IPS-18c (cell line): ENCODE data around the gene HNRNPU.
A peak's percentile ranks its signal among the peaks of the same experiment; 100 is the strongest.

ENCODE experiments used
- H3K4me3 ChIP-seq: 2 replicates; pipeline ENCODE4 v1.7.0; 2013; ENCODE audit warnings: low read depth, mild to moderate bottlenecking, low read length, moderate library complexity; ENCODE audit not compliant: insufficient read depth
- H3K9me3 ChIP-seq: one replicate; pipeline ENCODE4 v1.6.1; 2013; ENCODE audit warnings: mild to moderate bottlenecking, low read length, moderate library complexity; ENCODE audit not compliant: control insufficient read depth, insufficient read depth

The HNRNPU gene

DNA sequence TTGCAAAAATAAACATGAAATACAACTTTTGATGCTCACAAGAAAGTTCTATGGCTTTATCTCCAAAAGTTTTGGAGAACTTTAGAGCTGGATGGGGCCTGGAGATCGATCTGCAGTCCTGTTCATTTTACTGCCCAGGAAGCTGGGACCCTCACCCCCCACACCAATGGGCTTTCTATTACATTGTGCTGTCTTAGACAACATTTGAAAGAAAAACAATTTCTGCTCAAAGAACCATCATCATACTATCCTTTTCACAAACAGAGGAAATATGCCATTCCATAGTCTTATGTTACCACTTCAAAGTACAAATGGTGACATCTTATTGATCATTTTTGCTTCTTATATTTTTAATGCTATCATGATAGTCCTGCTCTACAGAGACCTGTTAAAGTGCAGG lies 2.0 kb upstream of the HNRNPU start:
- no peaks in the 10 kb centered on the region for H3K9me3 ChIP-seq

GRCh38 chr1:244865820-244866219 lies 1.5 kb upstream of the HNRNPU start:
- H3K9me3 ChIP-seq, result no peaks in the 10 kb centered on the region
- no peak overlapping the region for H3K4me3 ChIP-seq

More for the DNA sequence above, 2.0 kb upstream of the HNRNPU start:
- no peak overlapping the region for H3K4me3 ChIP-seq

- Histone ChIP-seq H3K4me3 (peak overlapping the region; percentile 94), H3K9me3 (no peaks in the 10 kb centered on the region)
Observed at GRCh38 chr1:244865028-244865371, 657 bp upstream of the HNRNPU start.

DNA sequence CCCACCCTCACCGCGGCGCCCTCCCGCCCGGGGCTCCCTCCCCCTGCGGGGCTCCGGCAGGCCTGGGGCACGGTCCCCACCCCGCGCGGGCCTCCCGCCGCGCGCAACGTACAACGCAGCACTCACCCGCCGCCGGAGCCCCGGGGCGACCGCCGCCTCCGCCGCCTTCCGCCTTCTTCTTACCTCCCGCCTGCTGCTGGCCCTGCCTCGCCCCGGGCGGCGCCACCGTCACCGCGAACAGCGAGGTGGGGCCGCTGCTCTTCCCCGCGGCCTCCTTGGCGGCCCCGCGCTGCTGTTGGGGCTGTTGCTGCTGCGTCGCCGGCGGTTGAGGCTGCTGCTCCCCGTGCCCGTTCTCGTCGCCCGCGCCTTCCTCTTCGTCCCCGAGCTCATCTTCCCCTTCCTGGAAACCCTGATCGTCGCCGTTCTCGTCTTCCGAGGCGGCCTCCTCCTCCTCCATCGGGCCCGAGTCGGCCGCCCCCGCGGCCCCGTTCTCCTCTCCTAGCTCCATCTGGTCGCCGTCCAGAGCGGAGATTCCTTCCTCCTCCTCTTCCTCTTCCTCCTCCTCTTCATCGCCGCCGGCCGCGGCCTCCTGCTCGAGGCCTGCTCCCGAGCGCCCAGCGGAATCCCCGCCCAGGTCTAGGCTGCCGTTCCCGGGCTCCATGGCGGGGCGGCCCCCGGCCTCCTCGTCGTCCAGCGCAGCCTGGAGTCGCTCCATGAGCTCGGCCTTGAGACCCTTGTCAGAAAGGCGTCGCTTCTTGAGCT lies 671 bp downstream of the HNRNPU start:
- H3K4me3 ChIP-seq, result peak overlapping the region; percentile 94
- H3K9me3 ChIP-seq, result no peaks in the 10 kb centered on the region

- H3K9me3 ChIP-seq, result no peaks in the 10 kb centered on the region
- peak overlapping the region; percentile 94 for H3K4me3 ChIP-seq
Observed at GRCh38 chr1:244862699-244863490, 1.4 kb downstream of the HNRNPU start.

DNA sequence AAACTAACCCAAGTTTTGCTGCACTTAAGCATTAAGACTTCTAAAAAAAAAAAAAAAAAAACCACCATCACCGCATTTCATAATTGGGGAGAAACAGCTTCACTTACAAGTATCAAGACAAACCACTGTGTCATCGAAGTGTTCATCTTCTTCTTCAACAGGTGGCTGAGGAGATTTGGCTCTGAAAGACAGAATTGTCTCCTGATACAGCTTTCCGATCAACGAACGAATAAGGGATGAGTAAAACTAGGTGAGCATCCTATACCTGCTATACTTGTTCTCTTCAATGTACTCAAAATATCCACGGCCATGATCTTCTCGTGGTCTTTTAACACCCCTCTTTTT lies 2.0 kb downstream of the HNRNPU start:
- Histone ChIP-seq H3K9me3 (no peaks in the 10 kb centered on the region), H3K4me3 (peak overlapping the region; percentile 67)

DNA sequence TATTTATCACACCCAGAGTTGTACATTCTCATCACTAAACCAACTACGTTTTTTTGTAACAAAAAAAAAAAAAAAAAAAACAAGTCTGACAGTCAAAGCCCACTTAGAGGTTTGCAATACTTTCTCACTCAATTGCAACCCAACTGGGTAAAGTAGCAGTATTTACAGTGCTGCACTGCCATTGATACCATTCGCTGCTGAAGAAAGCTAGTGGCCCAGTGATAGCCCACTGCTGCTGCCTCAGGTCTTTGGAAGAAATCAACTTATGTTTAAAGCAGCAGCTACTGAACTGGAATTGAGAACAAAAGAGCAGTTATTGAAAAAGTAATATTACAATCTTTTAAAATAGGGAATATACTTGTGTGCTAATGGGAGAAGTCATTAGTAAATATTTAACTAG lies 2.7 kb downstream of the HNRNPU start:
- peak overlapping the region; percentile 67; the same call in 1 of the 2 replicates for H3K4me3 ChIP-seq
- no peaks in the 10 kb centered on the region for H3K9me3 ChIP-seq

DNA sequence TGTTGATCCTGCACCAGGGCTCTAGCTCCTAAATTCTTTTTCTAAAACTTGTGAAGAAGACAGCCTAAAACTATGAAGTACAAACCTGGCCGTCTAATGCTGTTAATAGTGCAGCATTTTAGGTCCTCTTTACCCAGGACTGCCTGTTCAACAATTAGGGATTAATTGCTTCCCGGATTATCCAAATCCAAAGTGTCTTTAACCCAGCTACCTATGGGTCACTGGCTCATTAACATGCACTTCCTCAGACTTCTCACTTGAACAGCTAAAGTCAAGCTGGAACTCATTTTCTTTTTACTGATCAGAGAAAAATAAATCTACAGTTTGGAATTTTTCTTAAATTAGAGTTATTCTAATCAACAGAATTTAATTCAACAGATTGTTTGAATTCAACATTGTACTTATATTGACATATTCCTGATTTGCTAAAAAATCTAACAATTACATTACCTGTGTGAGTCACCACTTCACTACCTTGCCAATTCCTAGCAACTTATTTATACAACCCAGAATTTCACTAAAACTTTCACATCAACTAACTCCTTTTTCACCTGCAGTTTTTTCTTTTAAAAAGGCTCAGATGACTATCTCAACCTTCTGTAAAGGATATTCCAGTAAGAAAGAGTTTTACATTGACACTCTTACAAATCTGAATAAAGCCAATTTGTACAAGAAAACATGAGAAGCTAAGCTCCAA lies 3.3 kb downstream of the HNRNPU start:
- Histone ChIP-seq H3K4me3 (peak overlapping the region; percentile 67; the same call in 1 of the 2 replicates), H3K9me3 (no peaks in the 10 kb centered on the region)

- H3K4me3 ChIP-seq, result peak overlapping the region; percentile 16; the same call in 1 of the 2 replicates
- H3K9me3 ChIP-seq, result no peaks in the 10 kb centered on the region
Observed at GRCh38 chr1:244860078-244860477, 4.3 kb downstream of the HNRNPU start.

DNA sequence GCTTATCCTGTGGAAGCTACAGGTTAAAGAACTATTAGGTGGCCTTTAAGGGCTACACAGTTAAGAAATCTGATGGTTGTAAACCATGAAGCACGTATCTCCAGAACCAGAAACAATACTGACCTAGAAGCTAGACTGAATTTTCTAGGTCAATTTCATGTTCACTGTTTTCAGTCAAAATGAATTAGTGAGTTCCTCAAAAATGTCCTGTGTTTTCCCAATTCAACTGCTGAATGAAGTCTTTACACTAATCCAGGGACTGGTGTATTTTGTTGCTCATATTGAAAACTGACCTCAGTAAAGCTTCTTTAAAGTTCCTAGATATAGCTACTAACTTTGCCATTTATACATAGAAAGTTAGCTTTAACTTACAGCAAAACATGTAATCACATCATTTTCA lies 6.0 kb downstream of the HNRNPU start:
- H3K4me3 ChIP-seq, result no peak overlapping the region

DNA sequence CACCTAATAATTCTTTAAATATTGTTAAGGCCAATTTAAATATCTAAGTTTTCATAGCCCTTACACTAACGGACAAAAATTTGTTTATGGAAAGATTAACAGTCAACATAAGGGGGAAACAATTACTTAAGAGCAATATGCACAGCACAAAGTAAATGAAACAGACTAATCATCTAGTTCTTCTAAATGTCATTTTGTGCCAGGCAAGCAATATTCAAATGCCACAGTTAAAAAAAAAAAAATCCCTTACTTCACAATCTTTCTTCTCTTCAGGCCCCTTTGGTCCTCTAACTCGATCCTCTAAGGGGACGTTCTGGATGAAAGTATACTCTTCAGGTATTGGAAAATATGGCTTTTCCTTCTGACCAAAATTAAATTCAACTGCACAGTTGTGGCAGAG lies 6.6 kb downstream of the HNRNPU start:
- Histone ChIP-seq H3K4me3 (no peak overlapping the region), H3K9me3 (no peaks in the 10 kb centered on the region)

More for the DNA sequence above, 6.0 kb downstream of the HNRNPU start:
- no peaks in the 10 kb centered on the region for H3K9me3 ChIP-seq

- Histone ChIP-seq H3K4me3 (no peak overlapping the region), H3K9me3 (no peaks in the 10 kb centered on the region)
Observed at GRCh38 chr1:244854865-244855578, 9.3 kb downstream of the HNRNPU start.

GRCh38 chr1:244854166-244854565 lies 10.2 kb downstream of the HNRNPU start:
- Histone ChIP-seq H3K4me3 (no peak overlapping the region), H3K9me3 (no peaks in the 10 kb centered on the region)

GRCh38 chr1:244852694-244853093 lies 11.6 kb downstream of the HNRNPU start:
- H3K9me3 ChIP-seq, result no peaks in the 10 kb centered on the region
- H3K4me3 ChIP-seq, result no peak overlapping the region

DNA sequence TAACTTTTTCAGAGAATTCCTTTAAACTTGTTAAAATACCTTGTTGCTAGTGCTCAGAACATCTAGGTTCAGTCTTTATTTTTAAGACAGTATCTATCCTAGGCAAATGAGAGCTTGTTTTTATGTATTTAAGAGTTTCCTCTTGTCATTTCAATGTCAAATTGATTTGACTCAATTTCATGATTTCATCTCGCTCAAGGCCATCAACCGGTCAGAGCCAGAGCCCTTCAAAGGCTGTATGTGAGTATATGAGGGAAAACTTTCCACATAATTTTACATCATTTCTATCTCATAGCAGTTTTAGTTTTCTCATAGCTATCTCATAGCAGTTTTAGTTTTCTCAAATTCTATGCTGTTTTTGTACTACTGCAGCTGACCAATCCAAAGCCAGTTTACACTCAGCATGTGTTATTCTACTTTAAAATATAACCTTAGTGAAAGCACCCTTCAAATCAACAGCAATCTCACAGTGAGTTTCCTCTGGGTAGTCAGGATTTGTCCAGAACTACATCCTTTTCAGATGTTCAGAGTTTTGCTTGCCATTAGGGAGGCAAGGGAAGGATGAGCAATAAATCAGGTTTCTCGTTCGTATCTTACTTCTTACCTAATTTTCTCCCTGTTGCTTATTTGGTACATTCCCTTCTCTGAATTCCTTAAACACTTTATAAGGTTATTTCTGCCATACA lies 12.7 kb downstream of the HNRNPU start:
- Histone ChIP-seq H3K9me3 (no peaks in the 10 kb centered on the region), H3K4me3 (no peak overlapping the region)

- Histone ChIP-seq H3K9me3 (no peaks in the 10 kb centered on the region), H3K4me3 (no peak overlapping the region)
Observed at GRCh38 chr1:244850896-244851295, 13.4 kb downstream of the HNRNPU start.
